HG02870 (cell line): Measurements from ENCODE around the gene RBM15B.

Source experiments
- ATAC-seq: cut with Tn5 transposase; IDR thresholded peaks from one replicate; pipeline ENCODE4 v1.9.1; 2021; ENCODE audit warnings: mild to moderate bottlenecking, moderate library complexity; ENCODE audit not compliant: unreplicated experiment

Gene RBM15B

DNA sequence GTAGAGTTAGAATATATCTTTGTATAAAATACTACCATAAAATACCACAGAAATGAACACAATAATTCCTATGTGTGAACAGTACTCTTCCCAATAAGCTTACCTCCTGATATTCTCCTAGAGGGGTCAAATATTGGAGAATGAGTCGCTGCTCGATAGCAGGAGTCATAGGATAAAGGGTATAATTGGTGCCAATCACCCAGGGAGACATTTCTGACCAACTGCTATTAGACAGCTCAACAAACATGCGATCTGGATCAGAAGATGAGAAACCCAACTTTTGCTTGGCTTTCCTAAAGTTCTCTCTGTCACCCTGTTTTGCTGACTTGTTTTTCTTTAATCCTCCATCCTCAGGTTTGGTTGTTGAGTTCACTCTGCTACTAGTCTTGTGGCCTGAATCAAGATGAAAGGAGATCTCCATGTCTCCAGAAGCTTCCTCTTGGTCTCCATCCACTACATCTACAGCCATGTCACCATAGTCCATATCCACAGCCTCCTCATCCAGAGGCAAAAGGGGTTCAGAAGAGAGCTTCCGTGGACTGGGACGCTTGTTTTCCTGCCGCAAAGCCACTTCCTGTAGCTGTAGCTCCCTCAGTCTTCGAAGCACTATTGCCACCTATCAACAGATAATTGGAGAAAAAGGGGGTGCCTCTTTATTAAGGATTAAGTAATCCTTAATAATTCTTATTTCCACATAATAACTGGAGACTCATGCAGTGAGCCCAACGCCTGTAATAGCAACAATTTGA, 50.4 kb downstream of the RBM15B start:
- ATAC-seq: no peak

DNA sequence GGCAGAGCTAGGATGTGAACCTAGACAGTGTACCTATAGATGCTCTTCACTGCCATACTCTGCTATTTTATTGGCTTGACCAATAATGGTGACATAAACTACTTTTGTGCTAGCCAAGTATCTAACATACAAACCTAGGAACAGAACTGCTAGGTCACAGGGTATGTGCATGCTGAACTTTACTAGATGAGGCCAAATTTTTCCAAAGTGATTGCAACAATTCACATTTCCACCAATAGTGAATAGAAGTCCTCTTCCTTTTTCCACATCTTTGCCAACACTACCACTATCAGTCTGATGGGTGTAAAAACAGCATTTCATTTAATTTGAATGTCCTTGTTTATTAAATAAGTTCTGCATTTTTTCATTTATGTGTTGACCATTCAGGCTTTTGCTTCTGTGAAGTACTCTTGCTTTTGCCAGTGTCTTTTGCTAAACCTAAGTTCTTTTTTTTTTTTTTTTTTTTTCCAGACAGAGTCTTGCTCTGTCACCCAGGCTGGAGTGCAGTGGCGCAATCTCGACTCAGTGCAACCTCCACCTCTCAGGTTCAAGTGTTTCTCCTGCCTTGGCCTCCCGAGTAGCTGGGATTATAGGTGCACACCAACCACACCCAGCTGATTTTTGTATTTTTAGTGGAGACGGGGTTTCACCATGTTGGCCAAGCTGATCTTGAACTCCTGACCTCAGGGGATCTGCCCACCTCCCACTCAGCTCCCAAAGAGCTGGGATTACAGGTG, 54.6 kb downstream of the RBM15B start:
- ATAC-seq: no peak
